ELR (cell line): ENCODE results near the gene MYO3A.

Experiments used
- DNase-seq: peaks from one replicate; pipeline ENCODE4 v3.0.0-alpha.2; 2015; ENCODE audit warnings: low read depth

Gene MYO3A

GRCh38 chr10:26214551-26215395 is 280.7 kb downstream of the MYO3A start:
- no peak for DNase-seq

GRCh38 chr10:26215396-26215934 is 281.4 kb downstream of the MYO3A start:
- DNase-seq = no peak

- no peak for DNase-seq
Measured at GRCh38 chr10:26215935-26216584, 282.0 kb downstream of the MYO3A start.

- no peak for DNase-seq
Measured at GRCh38 chr10:26216585-26217395, 282.8 kb downstream of the MYO3A start, which contains the start of gene GAD2. Gene GAD2, plus strand, starts transcription at chr10:26216774. Its CDS starts 36 bp downstream, at chr10:26216810.

GRCh38 chr10:26217396-26218086 is 283.5 kb downstream of the MYO3A start:
- DNase-seq = no peak

- DNase-seq = no peak
Measured at GRCh38 chr10:26219676-26220075, 285.6 kb downstream of the MYO3A start.

GRCh38 chr10:26220901-26221300 is 286.9 kb downstream of the MYO3A start:
- DNase-seq = no peak

- no peak for DNase-seq
Measured at GRCh38 chr10:26221541-26221940, 287.5 kb downstream of the MYO3A start.

GRCh38 chr10:26222563-26222962 is 288.5 kb downstream of the MYO3A start:
- DNase-seq = no peak

GRCh38 chr10:26225322-26225721 is 291.3 kb downstream of the MYO3A start:
- DNase-seq = no peak

GRCh38 chr10:26227786-26228185 is 293.8 kb downstream of the MYO3A start:
- DNase-seq = no peak

- DNase-seq = no peak
Measured at GRCh38 chr10:26232174-26232573, 298.1 kb downstream of the MYO3A start.

- no peak for DNase-seq
Measured at GRCh38 chr10:26235761-26236160, 301.7 kb downstream of the MYO3A start.

- DNase-seq = no peak
Measured at GRCh38 chr10:26238378-26238777, 304.3 kb downstream of the MYO3A start.

GRCh38 chr10:26242706-26243350 is 308.8 kb downstream of the MYO3A start:
- DNase-seq = no peak

GRCh38 chr10:26243351-26243720 is 309.3 kb downstream of the MYO3A start:
- no peak for DNase-seq

GRCh38 chr10:26249681-26250080 is 315.7 kb downstream of the MYO3A start:
- DNase-seq = no peak

GRCh38 chr10:26251925-26252324 is 317.9 kb downstream of the MYO3A start:
- no peak for DNase-seq

- DNase-seq = no peak
Measured at GRCh38 chr10:26254616-26255015, 320.6 kb downstream of the MYO3A start.

- DNase-seq = no peak
Measured at GRCh38 chr10:26259341-26259740, 325.3 kb downstream of the MYO3A start.
